ENCODE data around the gene NDUFA3. TPM values are rescaled to one million over a fixed set of nuclear protein-coding genes. Genes with fewer than 3 reads are reported as not detected.
"Not testable (repeated sequence)": the region's sequence is repeated elsewhere in the genome, so short reads cannot be mapped to it uniquely, and the experiment has no call there.

NDUFA3 gene
- polyA plus RNA-seq, 3 donors = 84.6 to 151 (median 147) TPM

- DNase-seq (ENCODE audit: extremely low read depth in 1 of 11, low read depth in 9 of 11, low spot score in 4 of 11) = peak in 3 of 11 donors; percentile 18 to 31 (median 28)
Observed at GRCh38 chr19:54095859-54096616, 6.6 kb upstream of the NDUFA3 start.

DNA sequence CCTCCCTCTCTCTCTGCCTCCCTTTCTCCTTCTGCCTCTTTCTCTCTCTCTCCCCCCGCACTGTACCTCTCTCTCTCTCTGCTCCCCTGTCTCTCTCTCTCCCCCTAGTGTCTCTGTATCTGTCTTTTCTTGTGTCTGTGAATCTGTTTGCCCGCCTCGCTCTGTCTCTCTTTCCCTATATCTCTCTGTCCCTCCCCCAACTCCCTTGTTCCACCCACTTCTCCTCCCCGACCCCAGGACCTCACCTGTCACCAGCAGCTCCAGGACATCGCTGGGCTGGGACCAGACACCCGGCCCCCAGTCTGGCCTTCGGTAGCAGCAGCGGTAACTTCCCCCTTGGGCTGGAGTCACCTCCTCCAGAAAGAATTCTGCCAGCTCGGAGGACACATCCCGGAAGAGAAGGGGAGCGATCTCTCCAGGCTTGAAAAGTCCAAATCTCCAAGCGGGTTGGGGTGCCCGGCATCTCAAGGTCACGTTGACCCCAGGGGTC is 6.0 kb upstream of the NDUFA3 start:
- DNase-seq (ENCODE audit: extremely low read depth in 1 of 11, low read depth in 9 of 11, low spot score in 4 of 11) = no peak

DNA sequence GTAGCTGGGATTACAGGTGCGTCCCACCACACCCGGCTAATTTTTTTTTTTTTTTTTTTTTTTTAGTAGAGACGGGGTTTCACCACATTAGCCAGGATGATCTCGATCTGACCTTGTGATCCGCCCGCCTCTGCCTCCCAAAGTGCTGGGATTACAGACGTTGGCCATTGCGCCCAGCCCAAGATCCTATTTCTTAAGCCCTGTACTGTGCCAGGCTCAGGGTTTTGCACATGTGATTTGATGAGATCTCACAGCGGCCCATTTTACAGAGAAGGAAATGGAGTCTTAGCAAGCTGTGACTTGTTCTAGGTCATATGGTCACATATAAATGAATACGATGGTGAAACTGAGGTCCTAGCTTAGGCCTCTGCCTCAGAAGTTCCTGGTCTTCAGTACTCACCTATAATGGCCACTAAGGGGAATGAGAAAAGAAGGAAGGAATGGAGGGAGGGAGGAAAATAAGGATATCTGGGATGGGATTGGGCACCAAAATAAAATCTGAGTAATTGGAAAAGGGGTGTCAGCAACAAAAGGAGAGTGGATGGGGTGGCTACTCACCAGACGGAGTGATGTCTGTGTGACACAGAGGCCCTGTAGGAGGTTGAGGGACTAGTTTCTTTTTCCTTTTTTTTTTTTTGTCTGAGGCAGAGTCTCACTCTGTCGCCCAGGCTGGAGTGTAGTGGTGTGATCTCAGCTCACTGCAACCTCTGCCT is 3.3 kb upstream of the NDUFA3 start:
- DNase-seq (ENCODE audit: extremely low read depth in 1 of 11, low read depth in 9 of 11, low spot score in 4 of 11) = no peak

GRCh38 chr19:54099903-54100255 is 2.8 kb upstream of the NDUFA3 start:
- DNase-seq (ENCODE audit: extremely low read depth in 1 of 11, low read depth in 9 of 11, low spot score in 4 of 11) = not testable (repeated sequence)

DNA sequence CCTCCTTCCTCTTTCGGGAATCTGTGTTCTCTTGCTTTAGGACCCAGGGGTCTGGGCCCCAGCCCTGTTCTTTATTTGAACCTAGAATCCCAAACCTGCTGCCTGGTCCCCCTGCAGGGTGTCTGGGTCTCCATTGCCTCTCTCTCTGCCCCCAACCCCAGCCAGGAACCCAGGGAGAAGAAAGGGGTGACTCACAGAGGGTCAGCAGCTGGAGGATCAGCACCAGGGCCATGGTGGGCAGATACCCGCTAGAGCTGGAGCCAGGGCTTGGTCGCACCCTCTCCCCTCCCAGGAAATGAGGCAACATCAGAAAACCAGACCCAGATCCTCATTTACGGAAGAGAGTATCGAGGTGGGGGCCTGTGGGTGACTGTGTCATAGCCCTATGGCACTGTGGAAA is 2.1 kb upstream of the NDUFA3 start, which contains the start of gene OSCAR:
OSCAR (minus strand) TSS at position 243 of the 400 bp plus-strand sequence; CDS start at position 232, 11 bp downstream.
- no peak for DNase-seq (ENCODE audit: extremely low read depth in 1 of 11, low read depth in 9 of 11, low spot score in 4 of 11)

GRCh38 chr19:54104998-54105715 is 2.5 kb downstream of the NDUFA3 start:
- no peak for DNase-seq (ENCODE audit: extremely low read depth in 1 of 11, low read depth in 9 of 11, low spot score in 4 of 11)

GRCh38 chr19:54105796-54106195 is 3.1 kb downstream of the NDUFA3 start:
- DNase-seq (ENCODE audit: extremely low read depth in 1 of 11, low read depth in 9 of 11, low spot score in 4 of 11) = no peak

- no peak for DNase-seq (ENCODE audit: extremely low read depth in 1 of 11, low read depth in 9 of 11, low spot score in 4 of 11)
Observed at GRCh38 chr19:54106716-54107115, 4.1 kb downstream of the NDUFA3 start.

GRCh38 chr19:54107876-54108490 is 5.3 kb downstream of the NDUFA3 start:
- no peak for DNase-seq (ENCODE audit: extremely low read depth in 1 of 11, low read depth in 9 of 11, low spot score in 4 of 11)

- no peak for DNase-seq (ENCODE audit: extremely low read depth in 1 of 11, low read depth in 9 of 11, low spot score in 4 of 11)
Observed at GRCh38 chr19:54108496-54108895, 5.8 kb downstream of the NDUFA3 start.

GRCh38 chr19:54109651-54110050 is 7.0 kb downstream of the NDUFA3 start:
- DNase-seq (ENCODE audit: extremely low read depth in 1 of 11, low read depth in 9 of 11, low spot score in 4 of 11) = no peak

DNA sequence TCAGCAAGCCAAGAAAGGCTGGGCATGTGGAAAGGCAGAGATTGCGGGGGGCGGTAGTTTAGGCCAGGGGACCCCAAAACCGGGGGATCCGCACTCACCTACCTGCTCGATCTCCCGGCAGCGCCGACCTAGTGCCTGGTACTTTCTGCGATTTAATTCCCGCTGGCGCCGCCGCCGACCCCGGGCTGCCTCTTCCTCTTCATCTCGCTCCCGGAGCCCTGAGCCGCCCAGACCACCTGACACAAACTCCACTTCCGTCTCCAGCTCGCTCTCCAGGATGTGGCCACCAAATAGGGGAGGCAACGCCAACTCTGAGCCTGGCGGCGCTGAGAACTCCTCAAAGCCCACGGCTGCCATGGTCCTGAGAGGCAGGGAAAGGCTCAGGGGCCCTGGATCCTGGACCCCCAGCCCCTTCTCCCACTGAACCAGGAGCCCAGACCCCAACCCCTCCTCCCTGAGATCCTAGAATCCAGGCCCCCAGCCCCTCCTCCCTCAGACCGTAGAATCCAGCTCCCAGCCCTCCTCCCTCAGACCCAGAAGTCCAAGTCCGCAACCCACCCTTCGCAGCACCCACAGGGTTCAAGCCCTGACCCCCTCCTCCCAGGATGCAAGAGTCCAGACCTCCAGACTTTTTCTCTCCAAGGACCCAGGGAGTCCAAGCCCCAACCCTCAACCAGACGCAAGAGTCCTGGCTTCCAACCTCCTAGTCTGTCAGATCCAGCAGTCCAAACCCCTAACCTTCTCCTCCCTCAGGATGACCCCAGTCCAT is 11.9 kb downstream of the NDUFA3 start:
- no peak for DNase-seq (ENCODE audit: extremely low read depth in 1 of 11, low read depth in 9 of 11, low spot score in 4 of 11)

DNA sequence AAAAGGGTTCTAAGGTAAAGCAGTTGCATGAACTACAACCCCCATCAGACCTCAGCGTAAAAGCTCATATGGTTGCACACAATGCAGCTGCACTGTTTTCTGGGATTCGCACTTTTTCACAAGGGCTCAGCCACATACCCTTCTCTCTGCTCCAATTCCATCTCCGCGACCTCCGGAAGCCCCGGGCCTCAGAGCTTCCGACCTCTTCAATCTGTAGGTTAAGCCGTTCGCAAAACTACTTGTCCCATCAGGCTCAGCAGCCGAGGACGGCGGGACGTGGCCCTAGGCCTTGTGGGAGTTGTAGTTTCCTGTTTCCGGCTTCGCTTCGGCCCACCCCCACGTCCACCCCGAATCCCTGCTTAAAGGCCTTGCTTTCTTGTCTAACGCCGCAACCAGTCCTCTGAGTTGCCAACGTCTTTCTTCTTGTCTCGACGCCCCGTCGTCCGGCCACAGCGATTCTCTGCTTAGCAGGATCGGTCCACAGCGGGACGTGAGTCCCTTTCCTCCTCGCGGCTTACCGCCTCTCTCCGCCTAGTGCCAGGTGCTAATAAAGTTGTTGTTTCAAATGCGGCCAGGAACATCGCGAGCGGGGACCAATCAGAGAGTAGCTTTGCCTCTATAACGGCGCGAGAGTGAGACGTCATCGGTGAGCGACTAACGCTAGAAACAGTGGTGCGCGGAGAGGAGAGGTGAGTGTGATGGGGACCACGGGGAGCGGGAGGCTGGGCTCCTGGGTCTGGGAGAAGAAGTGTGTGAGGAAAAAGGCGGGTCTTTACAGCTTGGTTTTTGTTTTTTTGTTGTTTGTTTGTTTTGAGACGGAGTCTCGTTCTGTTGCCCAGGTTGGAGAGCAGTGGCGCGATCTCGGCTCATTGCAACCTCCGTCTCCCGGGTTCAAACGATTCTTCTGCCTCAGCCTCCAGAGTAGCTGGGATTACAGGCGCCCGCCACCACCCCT is 12.7 kb downstream of the NDUFA3 start, which contains the start of the genes PRPF31 and TFPT:
PRPF31 (plus strand) TSS at position 646 of the 955 bp plus-strand sequence. CDS start 2,525 bp downstream, outside the sequence.
TFPT (minus strand) TSS at position 549 of the 955 bp plus-strand sequence; CDS start at position 161, 388 bp downstream.
- DNase-seq (ENCODE audit: extremely low read depth in 1 of 11, low read depth in 9 of 11, low spot score in 4 of 11) = peak; percentile 96 to 99 (median 98)

- no peak for DNase-seq (ENCODE audit: extremely low read depth in 1 of 11, low read depth in 9 of 11, low spot score in 4 of 11)
Observed at GRCh38 chr19:54121259-54121658, 18.6 kb downstream of the NDUFA3 start.

GRCh38 chr19:54123682-54124081 is 21.0 kb downstream of the NDUFA3 start:
- no peak for DNase-seq (ENCODE audit: extremely low read depth in 1 of 11, low read depth in 9 of 11, low spot score in 4 of 11)

DNA sequence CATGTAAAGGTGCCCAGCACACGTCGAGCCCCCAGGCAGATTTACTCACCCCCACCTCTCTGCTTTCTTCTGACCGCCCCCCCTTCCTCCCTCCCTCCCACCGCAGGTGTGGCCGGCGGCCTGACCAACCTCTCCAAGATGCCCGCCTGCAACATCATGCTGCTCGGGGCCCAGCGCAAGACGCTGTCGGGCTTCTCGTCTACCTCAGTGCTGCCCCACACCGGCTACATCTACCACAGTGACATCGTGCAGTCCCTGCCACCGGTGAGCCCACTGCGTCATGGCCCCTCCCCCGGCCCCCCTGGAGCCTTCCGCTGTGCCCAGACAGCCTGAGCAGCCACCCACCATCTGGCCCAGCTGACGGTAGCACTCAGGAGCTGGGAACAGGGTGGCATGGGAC is 21.7 kb downstream of the NDUFA3 start:
- DNase-seq (ENCODE audit: extremely low read depth in 1 of 11, low read depth in 9 of 11, low spot score in 4 of 11) = no peak

DNA sequence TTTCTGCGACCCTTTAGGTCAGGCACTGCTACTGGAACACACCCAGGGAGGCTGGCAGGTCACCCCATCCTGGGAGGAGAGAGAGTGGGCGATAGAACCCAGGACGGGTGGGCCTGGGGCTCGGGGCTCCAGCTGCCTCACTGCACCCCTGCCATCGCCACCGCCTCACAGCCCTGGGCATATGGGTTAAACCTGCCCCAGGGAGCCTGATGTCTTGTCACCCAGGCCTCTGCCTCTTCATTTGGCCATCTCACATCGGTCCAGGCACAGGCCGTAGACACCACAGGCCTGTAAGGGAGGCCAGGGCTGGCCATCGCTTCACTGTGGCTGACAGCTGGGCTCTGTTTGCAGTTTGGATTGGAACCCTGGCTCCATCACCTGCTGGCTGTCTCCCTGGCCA is 23.1 kb downstream of the NDUFA3 start:
- no peak for DNase-seq (ENCODE audit: extremely low read depth in 1 of 11, low read depth in 9 of 11, low spot score in 4 of 11)
